Vagina (tissue), 2 donors: Measurements from ENCODE around the gene DLG4. TPM values are rescaled to one million over a fixed set of nuclear protein-coding genes. Genes with fewer than 3 reads are reported as not detected.

ENCODE experiments used
- DNase-seq, 2 donors: peaks; one replicate each; pipeline ENCODE4 v3.0.0-alpha.2; 2017; ENCODE audit errors: extremely low spot score in 2 of 2
- H3K27ac ChIP-seq: fragments of 200-600 bp; sonication (generic); one replicate; pipeline ENCODE4 v1.5.1; 2019
- H3K27me3 ChIP-seq: fragments of 200-600 bp; sonication (generic); one replicate; pipeline ENCODE4 v1.5.1; 2019
- H3K36me3 ChIP-seq, 2 donors: fragments of 200-600 bp; sonication (generic); one replicate each; pipeline ENCODE4 v1.5.1; 2017 to 2019
- H3K4me1 ChIP-seq: fragments of 200-600 bp; sonication (generic); one replicate; pipeline ENCODE4 v1.5.1; 2019
- H3K4me3 ChIP-seq, 2 donors: fragments of 200-600 bp; sonication (generic); 1 replicate in 1 of 2; 2 replicates in 1 of 2; pipeline ENCODE4 v1.5.1; 2016 to 2019
- H3K9me3 ChIP-seq: fragments of 200-600 bp; sonication (generic); one replicate; pipeline ENCODE4 v1.5.1; 2019
- CTCF ChIP-seq, 3 experiments: fragments of 450-650 bp in 2 of 3; fragments of 200-600 bp in 1 of 3; sonication (generic) in 1 of 3; IDR thresholded peaks; one replicate each; pipeline ENCODE4 v1.5.1; 2017 to 2019; ENCODE audit warnings: antibody characterized with exemption in 3 of 3, mild to moderate bottlenecking in 2 of 3, moderate library complexity in 2 of 3
- POLR2A ChIP-seq, 2 donors: fragments of 450-650 bp; IDR thresholded peaks; one replicate each; pipeline ENCODE4 v1.6.1; 2017; ENCODE audit warnings: antibody characterized with exemption in 2 of 2, mild to moderate bottlenecking in 2 of 2, moderate library complexity in 2 of 2
- POLR2AphosphoS5 ChIP-seq, 2 donors: sonication (generic); formaldehyde crosslinking; IDR thresholded peaks; one replicate each; pipeline ENCODE4 v1.9.0; 2017; ENCODE audit warnings: antibody characterized with exemption in 2 of 2, mild to moderate bottlenecking in 2 of 2, low read depth in 1 of 2; ENCODE audit not compliant: insufficient read depth in 1 of 2
- intact Hi-C: fragments of 100-400 bp; cut with DNase I; formaldehyde crosslinking; loops from one replicate; pipeline ENCODE4 v1.15.1; 2023
- total RNA-seq: library from RNA; depleted of rRNA; stranded (reverse); fragments of >200 nt; gene quantifications from one replicate; pipeline ENCODE4 v1.2.3, GENCODE V29; 2016

DLG4 gene
- 23.3 TPM for total RNA-seq

GRCh38 chr17:7219812-7220592, at the start of gene DLG4, which contains the start of gene ACADVL:
DLG4 (minus strand) TSS chr17:7219836.
ACADVL (plus strand) TSS chr17:7219938; CDS start chr17:7219985, 47 bp downstream.
- intact Hi-C loops, result no loop called here
- H3K36me3 ChIP-seq, result peaks cover 0 to 25% of the 10 kb centered on the region in 2 donors
- peak in 1 of 2 donors; percentile 91 for DNase-seq
- TF ChIP-seq CTCF (IDR thresholded peaks at IDR 0.05) (no peak), POLR2A (IDR thresholded peaks at IDR 0.05) (peak in 1 of 2 donors; percentile 75), POLR2AphosphoS5 (IDR thresholded peaks at IDR 0.05; ENCODE audit: insufficient read depth in 1 of 2, low read depth in 1 of 2) (peak; percentile 96 to 97)
- peak within 1 kb of the TSS; percentile 99 for H3K27ac ChIP-seq
- H3K4me3 ChIP-seq, result peak within 1 kb of the TSS; percentile 95 to 98
- H3K9me3 ChIP-seq, result no peaks in the 10 kb centered on the region
- no peaks in the 10 kb centered on the region for H3K27me3 ChIP-seq
- peaks cover 69% of the 10 kb centered on the region for H3K4me1 ChIP-seq

DNA sequence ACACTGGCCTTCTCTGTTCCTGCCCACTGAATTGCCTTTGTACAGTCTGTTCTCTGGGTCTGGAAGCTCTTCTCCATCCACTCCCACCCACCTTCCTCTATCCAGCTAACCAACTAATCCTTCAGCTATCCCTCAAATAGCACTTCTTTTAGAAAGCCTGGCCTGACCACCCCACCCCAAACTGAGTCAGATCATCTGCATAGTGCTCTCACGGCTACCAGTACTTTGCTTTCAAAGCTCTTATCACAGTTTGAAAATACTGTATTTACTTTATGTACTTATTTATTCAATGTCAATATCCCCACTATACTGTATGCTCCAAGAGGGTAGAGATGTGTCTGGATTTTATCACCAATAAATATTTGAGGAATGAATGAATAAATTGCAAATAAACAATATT, 47.1 kb upstream of the DLG4 start:
- no peak overlapping the region for H3K4me3 ChIP-seq
- intact Hi-C loops, result no loop called here
- H3K4me1 ChIP-seq, result peaks cover 21% of the 10 kb centered on the region
- no peaks in the 10 kb centered on the region for H3K36me3 ChIP-seq
- peaks cover 11% of the 10 kb centered on the region for H3K27me3 ChIP-seq
- no peak overlapping the region for H3K27ac ChIP-seq
- no peaks in the 10 kb centered on the region for H3K9me3 ChIP-seq
- DNase-seq, result no peak
- TF ChIP-seq POLR2AphosphoS5 (IDR thresholded peaks at IDR 0.05; ENCODE audit: insufficient read depth in 1 of 2, low read depth in 1 of 2) (no peak), CTCF (IDR thresholded peaks at IDR 0.05) (no peak), POLR2A (IDR thresholded peaks at IDR 0.05) (no peak)

DNA sequence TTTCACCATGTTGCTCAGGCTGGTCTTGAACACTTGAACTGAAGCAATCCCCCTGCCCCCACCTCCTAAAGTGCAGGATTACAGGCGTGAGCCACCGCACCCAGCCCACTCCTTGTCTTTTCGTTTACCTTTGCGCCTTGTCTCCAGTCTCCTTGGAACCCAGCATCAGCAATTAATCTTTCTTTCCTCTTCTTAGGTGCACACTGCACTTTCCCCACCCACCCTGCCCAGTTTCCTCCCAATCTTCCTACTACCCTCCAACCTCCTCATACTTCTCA, 44.1 kb upstream of the DLG4 start:
- Histone ChIP-seq H3K27me3 (peaks cover 11% of the 10 kb centered on the region), H3K4me3 (no peak overlapping the region), H3K4me1 (peaks cover 36% of the 10 kb centered on the region), H3K9me3 (no peaks in the 10 kb centered on the region), H3K36me3 (no peaks in the 10 kb centered on the region), H3K27ac (no peak overlapping the region)
- no peak for DNase-seq
- TF ChIP-seq POLR2AphosphoS5 (IDR thresholded peaks at IDR 0.05; ENCODE audit: insufficient read depth in 1 of 2, low read depth in 1 of 2), result no peak
- TF ChIP-seq CTCF (IDR thresholded peaks at IDR 0.05), result no peak
- no peak for TF ChIP-seq POLR2A (IDR thresholded peaks at IDR 0.05)
- intact Hi-C loops, result loop anchor here (5.0 kb wide), 1 partner anchor 524 kb away; no protein-coding TSS in a partner anchor

- Histone ChIP-seq H3K27me3 (peaks cover 11% of the 10 kb centered on the region), H3K4me1 (peaks cover 36% of the 10 kb centered on the region), H3K9me3 (no peaks in the 10 kb centered on the region), H3K36me3 (no peaks in the 10 kb centered on the region), H3K4me3 (peak overlapping the region; percentile 44 to 58), H3K27ac (peak overlapping the region; percentile 60)
- no peak for TF ChIP-seq POLR2A (IDR thresholded peaks at IDR 0.05)
- no peak for TF ChIP-seq POLR2AphosphoS5 (IDR thresholded peaks at IDR 0.05; ENCODE audit: insufficient read depth in 1 of 2, low read depth in 1 of 2)
- TF ChIP-seq CTCF (IDR thresholded peaks at IDR 0.05), result no peak
- intact Hi-C loops, result loop anchor here (5.0 kb wide), 1 partner anchor 524 kb away; no protein-coding TSS in a partner anchor
- DNase-seq, result peak in 1 of 2 donors; percentile 83
Measured at GRCh38 chr17:7262935-7263800, 43.5 kb upstream of the DLG4 start.
